CD14-positive monocyte (primary cell): Measurements from ENCODE around the gene SGPL1. TPM values are rescaled to one million over a fixed set of nuclear protein-coding genes. Genes with fewer than 3 reads are reported as not detected.

ENCODE experiments used
- DNase-seq, 3 donors: peaks; one replicate each; pipeline ENCODE4 v3.0.0-alpha.2; 2011 to 2022
- H2AFZ ChIP-seq: 2 replicates; pipeline ENCODE4 v1.6.0; 2012; ENCODE audit warnings: mild to moderate bottlenecking, low read depth, low read length, inconsistent platforms; ENCODE audit not compliant: insufficient read depth, poor library complexity, severe bottlenecking
- H3K27ac ChIP-seq, 2 donors: 1 replicate in 1 of 2; 2 replicates in 1 of 2; pipeline ENCODE4 v1.5.1; 2012 to 2013; ENCODE audit warnings: low read length in 2 of 2, control low read depth in 1 of 2, inconsistent platforms in 1 of 2, low read depth in 1 of 2, mild to moderate bottlenecking in 1 of 2
- H3K27me3 ChIP-seq, 2 donors: one replicate each; pipeline versions ENCODE4 v1.6.0 to v1.6.1; 2011 to 2013; ENCODE audit warnings: low read length in 2 of 2; ENCODE audit not compliant: control insufficient read depth in 2 of 2, insufficient read depth in 2 of 2
- H3K36me3 ChIP-seq, 2 donors: replicated peaks in 1 of 2; 1 replicate in 1 of 2; 2 replicates in 1 of 2; pipeline versions ENCODE4 v1.5.1 to v1.6.1; 2012 to 2013; ENCODE audit warnings: low read length in 2 of 2, control low read depth in 1 of 2, inconsistent platforms in 1 of 2, mild to moderate bottlenecking in 1 of 2; ENCODE audit not compliant: insufficient read depth in 2 of 2, control insufficient read depth in 1 of 2
- H3K4me1 ChIP-seq, 2 donors: 1 replicate in 1 of 2; 2 replicates in 1 of 2; pipeline versions ENCODE4 v1.5.1 to v1.6.1; 2012 to 2013; ENCODE audit warnings: low read length in 2 of 2, control low read depth in 1 of 2, inconsistent platforms in 1 of 2, mild to moderate bottlenecking in 1 of 2, moderate library complexity in 1 of 2; ENCODE audit not compliant: insufficient read depth in 2 of 2, control insufficient read depth in 1 of 2
- H3K4me2 ChIP-seq: replicated peaks from 2 replicates; pipeline ENCODE3; 2012; ENCODE audit warnings: low read length, moderate library complexity, mild to moderate bottlenecking; ENCODE audit not compliant: poor library complexity, severe bottlenecking; ENCODE audit errors: extremely low read depth
- H3K4me3 ChIP-seq, 3 experiments: fragments of 200-600 bp in 1 of 3; sonication (generic) in 1 of 3; replicated peaks in 1 of 3; 1 replicate in 2 of 3; 2 replicates in 1 of 3; pipeline ENCODE4 v1.5.1; 2011 to 2013; ENCODE audit warnings: low read length in 3 of 3, mild to moderate bottlenecking in 3 of 3, control low read depth in 2 of 3, low read depth in 2 of 3, inconsistent platforms in 1 of 3, moderate library complexity in 1 of 3
- H3K79me2 ChIP-seq: 2 replicates; pipeline ENCODE4 v1.6.0; 2012; ENCODE audit warnings: mild to moderate bottlenecking, control low read depth, inconsistent platforms, low read length, moderate library complexity; ENCODE audit not compliant: insufficient read depth
- H3K9ac ChIP-seq: 2 replicates; pipeline ENCODE4 v1.6.0; 2017; ENCODE audit warnings: low read length, mild to moderate bottlenecking; ENCODE audit not compliant: insufficient read depth, poor library complexity, severe bottlenecking
- H3K9me3 ChIP-seq, 2 donors: replicated peaks in 1 of 2; 1 replicate in 1 of 2; 2 replicates in 1 of 2; pipeline versions ENCODE4 v1.5.1 to v1.6.1; 2012 to 2013; ENCODE audit warnings: low read length in 2 of 2, control low read depth in 1 of 2; ENCODE audit not compliant: control insufficient read depth in 1 of 2, insufficient read depth in 1 of 2
- H4K20me1 ChIP-seq: 2 replicates; pipeline ENCODE4 v1.6.0; 2012; ENCODE audit warnings: mild to moderate bottlenecking, low read length, control low read depth, moderate library complexity; ENCODE audit not compliant: insufficient read depth
- H3K27ac Mint-ChIP-seq, 7 donors: one replicate each; pipeline ENCODE4 v1.8.0; 2020; ENCODE audit warnings: mild to moderate bottlenecking in 7 of 7, mixed read lengths in 7 of 7, moderate library complexity in 6 of 7, inconsistent platforms in 2 of 7
- H3K27me3 Mint-ChIP-seq, 3 donors: one replicate each; pipeline ENCODE4 v1.8.0; 2021 to 2022; ENCODE audit warnings: low read depth in 3 of 3, mild to moderate bottlenecking in 3 of 3, mixed read lengths in 3 of 3, moderate library complexity in 3 of 3, inconsistent platforms in 1 of 3
- H3K36me3 Mint-ChIP-seq, 2 donors: one replicate each; pipeline ENCODE4 v1.8.0; 2020; ENCODE audit warnings: mixed read lengths in 2 of 2, inconsistent platforms in 1 of 2, mild to moderate bottlenecking in 1 of 2
- H3K4me1 Mint-ChIP-seq: one replicate; pipeline ENCODE4 v1.8.0; 2020; ENCODE audit warnings: mild to moderate bottlenecking, mixed read lengths
- H3K4me3 Mint-ChIP-seq, 2 donors: one replicate each; pipeline ENCODE4 v1.8.0; 2020; ENCODE audit warnings: mild to moderate bottlenecking in 2 of 2, mixed read lengths in 2 of 2, moderate library complexity in 1 of 2
- H3K9me3 Mint-ChIP-seq, 7 donors: one replicate each; pipeline ENCODE4 v1.8.0; 2020 to 2022; ENCODE audit warnings: mixed read lengths in 7 of 7, mild to moderate bottlenecking in 6 of 7, moderate library complexity in 6 of 7, inconsistent platforms in 2 of 7
- CTCF ChIP-seq: fragments of 200-600 bp; IDR thresholded peaks from one replicate; pipeline ENCODE4 v1.8.0; 2022; ENCODE audit warnings: antibody characterized with exemption, mild to moderate bottlenecking
- WGBS: methylation state at CpG from one replicate; pipeline ENCODE4 v1.1.5; 2013; ENCODE audit warnings: missing lambda C conversion rate; ENCODE audit not compliant: insufficient coverage; 5-methylcytosine and 5-hydroxymethylcytosine counted together
- intact Hi-C, 2 donors: fragments of 100-400 bp; cut with micrococcal nuclease; formaldehyde crosslinking; loops; one replicate each; pipeline versions ENCODE4 v1.15.0 to v1.15.1; 2023
- polyA plus RNA-seq, 3 donors: library from polyadenylated mRNA; depleted of rRNA in 1 of 3; unstranded in 2 of 3; stranded (reverse) in 1 of 3; fragments of 300-500 nt in 2 of 3; fragments of >200 nt in 1 of 3; fragmentation: Illumina TruSeq in 2 of 3; gene quantifications; 1 replicate in 2 of 3; 2 replicates in 1 of 3; pipeline ENCODE4 v1.2.3, GENCODE V29; 2012 to 2021

SGPL1 gene
- polyA plus RNA-seq, 3 donors, result 16.6 to 26.8 (median 26.1) TPM

DNA sequence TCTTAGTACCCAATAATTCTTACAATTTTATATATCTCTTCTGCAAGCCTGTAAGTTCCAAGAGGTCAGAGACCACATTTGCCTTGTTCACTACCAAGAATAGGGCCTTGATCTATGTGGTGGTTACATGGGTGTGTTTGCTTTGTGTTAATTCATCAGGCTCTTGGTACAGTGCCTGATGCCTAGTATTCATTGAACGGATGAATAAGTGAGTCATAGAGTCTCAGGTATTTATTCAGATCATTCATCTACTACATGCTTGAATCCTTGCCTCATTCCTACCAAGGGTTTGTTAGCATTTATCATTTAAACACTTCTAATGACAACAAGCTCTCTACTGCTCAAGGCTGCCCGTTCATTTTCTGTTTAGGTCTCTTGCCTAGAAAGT lies 11.3 kb upstream of the SGPL1 start:
- Mint-ChIP-seq H3K36me3 (no peaks in the 10 kb centered on the region), H3K4me1 (peaks cover 3% of the 10 kb centered on the region), H3K27me3 (peaks cover 2 to 11% (median 4%) of the 10 kb centered on the region in 3 donors), H3K27ac (no peak overlapping the region), H3K9me3 (peaks cover 0 to 4% (median 0%) of the 10 kb centered on the region in 7 donors), H3K4me3 (no peak overlapping the region)
- DNase-seq, result no peak
- Histone ChIP-seq H3K4me1 (no peaks in the 10 kb centered on the region), H2AFZ (no peak overlapping the region), H3K9me3 (no peaks in the 10 kb centered on the region), H3K9ac (no peak overlapping the region), H3K36me3 (no peaks in the 10 kb centered on the region), H4K20me1 (no peaks in the 10 kb centered on the region), H3K79me2 (no peaks in the 10 kb centered on the region), H3K4me3 (no peak overlapping the region), H3K27me3 (no peaks in the 10 kb centered on the region), H3K4me2 (no peak overlapping the region), H3K27ac (no peak overlapping the region)
- WGBS, result no CpG with 5 or more reads among the region's 2 CpGs
- no peak for TF ChIP-seq CTCF
- intact Hi-C loops, result no loop called here

GRCh38 chr10:70805619-70806215 lies 10.0 kb upstream of the SGPL1 start:
- Histone ChIP-seq H2AFZ (no peak overlapping the region), H3K9me3 (no peaks in the 10 kb centered on the region), H3K4me3 (no peak overlapping the region), H3K27ac (no peak overlapping the region), H3K4me1 (no peaks in the 10 kb centered on the region), H4K20me1 (no peaks in the 10 kb centered on the region), H3K36me3 (no peaks in the 10 kb centered on the region), H3K9ac (no peak overlapping the region), H3K4me2 (no peak overlapping the region), H3K79me2 (no peaks in the 10 kb centered on the region), H3K27me3 (no peaks in the 10 kb centered on the region)
- WGBS, result 100% methylated on average over 3 of the region's 3 CpGs
- Mint-ChIP-seq H3K4me3 (no peak overlapping the region), H3K36me3 (no peaks in the 10 kb centered on the region), H3K27ac (no peak overlapping the region), H3K9me3 (peaks cover 0 to 2% (median 0%) of the 10 kb centered on the region in 7 donors), H3K27me3 (peaks cover 4 to 11% (median 4%) of the 10 kb centered on the region in 3 donors), H3K4me1 (no peaks in the 10 kb centered on the region)
- TF ChIP-seq CTCF, result no peak
- intact Hi-C loops, result no loop called here
- no peak for DNase-seq
